ENCODE measurements around the gene DOK7.

- TF ChIP-seq CTCF (IDR thresholded peaks at IDR 0.05) (no peak), EP300 (IDR thresholded peaks at IDR 0.05) (no peak), POLR2A (IDR thresholded peaks at IDR 0.05) (no peak), POLR2AphosphoS5 (IDR thresholded peaks at IDR 0.05) (no peak)
Measured at GRCh38 chr4:3520796-3521600, 57.9 kb downstream of the DOK7 start.
